ENCODE data around the gene AWAT2.

DNA sequence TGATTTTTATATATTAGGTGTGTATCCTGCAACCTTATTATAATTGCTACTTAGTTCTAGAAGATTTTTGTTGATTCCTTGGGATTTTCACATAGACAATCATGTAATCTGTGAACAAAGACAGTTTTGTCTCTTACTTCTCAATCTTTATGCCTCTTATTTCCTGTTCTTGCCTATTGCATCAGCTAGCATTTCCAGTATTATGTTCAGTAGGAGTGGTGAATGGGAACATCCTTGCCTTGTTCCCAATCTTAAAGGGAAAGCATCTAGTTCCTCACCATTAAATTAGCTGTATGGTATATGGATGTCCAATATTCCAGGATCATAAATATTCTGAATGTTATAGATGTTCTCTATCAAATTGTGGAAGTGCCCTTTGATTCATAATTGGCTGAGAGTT lies 41.8 kb downstream of the AWAT2 start:
- TF ChIP-seq EZH2 (IDR thresholded peaks at IDR 0.05; ENCODE audit: borderline replicate concordance, control insufficient read depth, low read depth, low read length) (no peak), PAX5 (IDR thresholded peaks at IDR 0.05; ENCODE audit: borderline replicate concordance, low read depth, low read length) (no peak), EGR1 (IDR thresholded peaks at IDR 0.05; ENCODE audit: borderline replicate concordance in 1 of 2, low read depth in 2 of 2, low read length in 2 of 2) (no peak), TCF12 (IDR thresholded peaks at IDR 0.05; ENCODE audit: low read depth, low read length) (no peak), RBBP5 (conservative IDR thresholded peaks at IDR 0.05) (no peak), POLR2A (IDR thresholded peaks at IDR 0.05; ENCODE audit: low read depth, low read length) (no peak)
- TF ChIP-seq, protein P1, sequence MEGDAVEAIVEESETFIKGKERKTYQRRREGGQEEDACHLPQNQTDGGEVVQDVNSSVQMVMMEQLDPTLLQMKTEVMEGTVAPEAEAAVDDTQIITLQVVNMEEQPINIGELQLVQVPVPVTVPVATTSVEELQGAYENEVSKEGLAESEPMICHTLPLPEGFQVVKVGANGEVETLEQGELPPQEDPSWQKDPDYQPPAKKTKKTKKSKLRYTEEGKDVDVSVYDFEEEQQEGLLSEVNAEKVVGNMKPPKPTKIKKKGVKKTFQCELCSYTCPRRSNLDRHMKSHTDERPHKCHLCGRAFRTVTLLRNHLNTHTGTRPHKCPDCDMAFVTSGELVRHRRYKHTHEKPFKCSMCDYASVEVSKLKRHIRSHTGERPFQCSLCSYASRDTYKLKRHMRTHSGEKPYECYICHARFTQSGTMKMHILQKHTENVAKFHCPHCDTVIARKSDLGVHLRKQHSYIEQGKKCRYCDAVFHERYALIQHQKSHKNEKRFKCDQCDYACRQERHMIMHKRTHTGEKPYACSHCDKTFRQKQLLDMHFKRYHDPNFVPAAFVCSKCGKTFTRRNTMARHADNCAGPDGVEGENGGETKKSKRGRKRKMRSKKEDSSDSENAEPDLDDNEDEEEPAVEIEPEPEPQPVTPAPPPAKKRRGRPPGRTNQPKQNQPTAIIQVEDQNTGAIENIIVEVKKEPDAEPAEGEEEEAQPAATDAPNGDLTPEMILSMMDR (IDR thresholded peaks at IDR 0.05 in 2 of 3, conservative IDR thresholded peaks at IDR 0.05 in 1 of 3; ENCODE audit: control insufficient read depth in 2 of 3, extremely low read depth in 1 of 3, insufficient read depth in 1 of 3, low read depth in 3 of 3, low read length in 3 of 3), result no peak
- TF ChIP-seq, protein P2, sequence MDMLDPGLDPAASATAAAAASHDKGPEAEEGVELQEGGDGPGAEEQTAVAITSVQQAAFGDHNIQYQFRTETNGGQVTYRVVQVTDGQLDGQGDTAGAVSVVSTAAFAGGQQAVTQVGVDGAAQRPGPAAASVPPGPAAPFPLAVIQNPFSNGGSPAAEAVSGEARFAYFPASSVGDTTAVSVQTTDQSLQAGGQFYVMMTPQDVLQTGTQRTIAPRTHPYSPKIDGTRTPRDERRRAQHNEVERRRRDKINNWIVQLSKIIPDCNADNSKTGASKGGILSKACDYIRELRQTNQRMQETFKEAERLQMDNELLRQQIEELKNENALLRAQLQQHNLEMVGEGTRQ (IDR thresholded peaks at IDR 0.05; ENCODE audit: borderline replicate concordance, low read depth, low read length), result no peak
